ENCODE results near the gene FLT3.

Gene FLT3

DNA sequence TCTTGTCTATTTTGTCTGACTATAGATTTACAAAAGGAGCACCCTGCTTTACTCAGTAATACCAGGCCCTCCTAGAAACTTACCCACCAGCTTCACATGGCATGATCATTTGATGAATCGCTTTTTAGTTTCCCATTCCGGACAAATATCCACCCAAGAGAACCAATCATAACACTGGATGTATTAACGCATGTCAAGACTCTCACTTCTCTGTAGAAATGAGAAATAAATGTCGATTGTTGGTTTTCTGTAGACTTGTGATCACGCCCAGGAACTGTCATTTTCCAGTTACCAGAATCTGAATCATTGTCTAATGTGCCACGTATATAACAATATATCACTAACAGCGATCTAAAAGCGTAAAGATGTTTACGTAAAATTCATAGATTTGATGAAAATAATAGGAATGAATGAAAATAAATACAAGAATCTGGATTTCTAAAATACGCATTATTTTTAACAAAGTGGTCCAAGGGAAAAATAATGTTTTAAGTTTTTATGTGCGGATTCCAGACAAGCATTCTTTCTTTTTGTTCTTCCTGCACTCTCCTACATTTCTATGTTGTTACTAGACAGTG is 145.3 kb downstream of the FLT3 start:
- DNase-seq: no peak

DNA sequence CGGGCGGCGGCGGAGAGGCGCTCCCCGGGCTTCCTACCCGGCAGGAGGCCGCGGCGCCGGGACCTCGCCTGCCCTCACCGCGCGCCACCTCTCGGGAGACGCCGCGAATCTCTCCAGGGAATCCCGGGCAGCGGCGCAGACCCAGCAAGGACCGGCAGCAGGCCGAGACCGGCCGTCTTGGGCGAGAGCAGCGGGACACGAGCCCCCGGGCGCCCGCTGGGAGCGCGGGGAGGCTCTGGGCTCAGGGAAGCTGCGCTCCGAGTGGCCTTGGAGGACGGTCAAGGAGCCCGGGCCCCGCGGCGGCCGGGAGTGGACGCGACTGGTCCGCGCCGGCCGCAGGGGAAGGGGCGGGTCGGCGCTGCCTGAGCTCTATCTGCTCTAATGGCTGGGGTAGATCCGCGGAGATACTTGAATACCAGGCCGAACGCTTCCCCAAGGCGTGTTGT is 145.9 kb downstream of the FLT3 start:
- DNase-seq: no peak

DNA sequence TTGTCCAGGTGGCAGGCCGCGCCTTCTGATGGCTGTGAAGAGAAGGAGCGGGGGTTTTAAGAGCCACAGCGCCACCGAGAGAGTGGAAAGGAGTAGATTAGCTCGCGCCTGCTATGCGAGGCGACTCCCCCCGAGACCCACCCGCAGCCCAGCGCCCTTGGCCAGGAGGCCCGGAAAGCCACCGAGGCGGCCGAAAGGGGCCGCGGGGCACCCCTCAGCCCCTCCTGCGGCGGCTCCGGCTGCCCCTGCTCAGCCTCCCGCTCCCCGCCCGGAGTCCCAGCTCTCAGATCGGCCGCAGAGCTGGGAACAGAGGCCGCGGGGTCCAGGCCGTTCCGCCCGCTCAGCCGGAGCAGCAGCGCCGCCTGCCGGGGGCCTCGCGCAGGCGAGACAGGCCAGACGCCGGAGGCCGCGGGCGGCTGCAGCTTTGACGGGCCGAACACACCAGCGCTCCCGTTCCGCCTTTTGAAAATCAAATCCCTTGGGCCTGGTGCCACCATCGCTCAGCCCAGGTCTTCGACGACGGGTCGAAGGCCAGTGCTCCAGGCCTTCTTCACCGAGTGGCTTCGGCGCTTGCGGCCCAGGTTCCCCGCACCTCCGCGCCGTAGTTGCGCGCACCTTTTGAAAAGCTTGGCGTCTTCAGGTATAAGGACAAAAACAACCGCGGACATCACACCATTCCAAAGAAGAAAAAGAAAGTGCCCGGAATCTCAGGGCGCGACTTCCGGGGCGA is 146.5 kb downstream of the FLT3 start:
- DNase-seq: peak; percentile 42 to 46

Data from activated CD4-positive, alpha-beta T cell treated with anti-CD3 and anti-CD28 coated beads, Interleukin-2, amount 50 U/mL, for 4 hours (primary cell).